GM13976 (cell line): ENCODE measurements around the gene TAPT1.
A peak's percentile ranks its signal among the peaks of the same experiment; 100 is the strongest.

ENCODE experiments used
- DNase-seq: peaks from one replicate; pipeline ENCODE4 v3.0.0; 2012; ENCODE audit warnings: low spot score
- in situ Hi-C: fragments of 300-500 bp; cut with MboI; formaldehyde crosslinking; loops from one replicate; pipeline ENCODE4 v1.12.0; 2022; ENCODE audit warnings: low sequenced_read_pairs, mixed read lengths, inconsistent platforms; ENCODE audit not compliant: unreplicated experiment
- TF ChIP-seq, protein P1 (sequence below): IDR thresholded peaks from 2 replicates; pipeline ENCODE4 v1.5.1; 2012; ENCODE audit warnings: borderline replicate concordance, mild to moderate bottlenecking; ENCODE audit not compliant: insufficient read depth; ENCODE audit errors: extremely low read depth, missing control alignments, control extremely low read depth

TAPT1 gene

DNA sequence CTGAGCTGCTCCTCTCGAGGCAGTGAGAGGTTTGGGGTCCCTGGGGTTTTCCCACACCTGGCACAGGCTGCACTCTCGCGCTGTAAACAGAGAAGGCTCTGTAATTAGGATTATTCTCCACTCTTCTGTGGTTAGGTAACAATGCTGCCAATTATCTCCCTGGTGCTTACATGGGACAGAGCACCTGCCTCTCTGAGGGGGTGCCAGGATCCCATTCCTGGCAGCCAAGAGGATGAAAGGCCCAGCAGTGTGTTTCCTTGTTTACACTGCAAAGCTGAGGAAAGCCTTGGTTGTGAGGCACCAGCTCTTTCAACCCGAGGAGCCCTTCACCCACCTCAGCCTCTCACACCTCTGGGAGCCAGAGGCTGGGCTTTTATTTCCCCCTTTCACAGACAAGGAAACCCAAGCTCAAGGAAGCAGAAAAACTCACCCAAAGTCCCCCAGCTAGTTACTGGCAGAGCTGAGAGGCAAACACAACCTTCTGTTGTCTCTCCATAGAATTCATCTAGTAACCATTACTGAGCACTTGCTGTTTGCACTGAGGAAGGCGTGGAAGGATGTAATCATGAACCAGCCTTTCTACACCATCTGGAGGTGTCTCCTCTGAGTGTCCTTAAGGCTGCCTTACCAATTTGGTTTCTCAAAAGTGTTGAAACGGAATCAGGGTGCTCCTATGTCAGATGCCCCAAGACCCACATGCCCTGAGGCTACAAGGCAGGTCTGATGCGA is 102.8 kb downstream of the TAPT1 start:
- TF ChIP-seq, protein P1, sequence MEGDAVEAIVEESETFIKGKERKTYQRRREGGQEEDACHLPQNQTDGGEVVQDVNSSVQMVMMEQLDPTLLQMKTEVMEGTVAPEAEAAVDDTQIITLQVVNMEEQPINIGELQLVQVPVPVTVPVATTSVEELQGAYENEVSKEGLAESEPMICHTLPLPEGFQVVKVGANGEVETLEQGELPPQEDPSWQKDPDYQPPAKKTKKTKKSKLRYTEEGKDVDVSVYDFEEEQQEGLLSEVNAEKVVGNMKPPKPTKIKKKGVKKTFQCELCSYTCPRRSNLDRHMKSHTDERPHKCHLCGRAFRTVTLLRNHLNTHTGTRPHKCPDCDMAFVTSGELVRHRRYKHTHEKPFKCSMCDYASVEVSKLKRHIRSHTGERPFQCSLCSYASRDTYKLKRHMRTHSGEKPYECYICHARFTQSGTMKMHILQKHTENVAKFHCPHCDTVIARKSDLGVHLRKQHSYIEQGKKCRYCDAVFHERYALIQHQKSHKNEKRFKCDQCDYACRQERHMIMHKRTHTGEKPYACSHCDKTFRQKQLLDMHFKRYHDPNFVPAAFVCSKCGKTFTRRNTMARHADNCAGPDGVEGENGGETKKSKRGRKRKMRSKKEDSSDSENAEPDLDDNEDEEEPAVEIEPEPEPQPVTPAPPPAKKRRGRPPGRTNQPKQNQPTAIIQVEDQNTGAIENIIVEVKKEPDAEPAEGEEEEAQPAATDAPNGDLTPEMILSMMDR: no peak
- no peak for DNase-seq
- in situ Hi-C loops: no loop called here

DNA sequence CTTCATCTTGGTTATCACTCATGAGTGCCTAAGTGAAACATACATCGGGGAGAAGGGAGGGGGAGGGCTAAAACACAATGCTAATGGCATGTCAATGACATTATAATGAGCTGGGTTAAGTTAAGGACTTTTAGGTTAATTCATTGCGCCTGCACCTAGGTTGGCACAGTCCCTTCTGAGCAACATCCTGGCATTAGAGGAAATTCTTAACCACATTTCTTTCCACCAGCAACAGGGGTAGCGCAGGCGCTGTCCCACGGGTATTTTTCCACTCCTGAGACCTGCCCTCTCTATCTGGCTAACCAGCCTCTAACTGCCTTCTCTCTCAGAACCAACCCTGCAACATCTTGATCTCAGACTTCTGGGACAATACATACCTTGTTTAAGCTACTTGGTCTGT is 103.5 kb downstream of the TAPT1 start:
- TF ChIP-seq, protein P1: no peak
- in situ Hi-C loops: no loop called here
- DNase-seq: no peak

DNA sequence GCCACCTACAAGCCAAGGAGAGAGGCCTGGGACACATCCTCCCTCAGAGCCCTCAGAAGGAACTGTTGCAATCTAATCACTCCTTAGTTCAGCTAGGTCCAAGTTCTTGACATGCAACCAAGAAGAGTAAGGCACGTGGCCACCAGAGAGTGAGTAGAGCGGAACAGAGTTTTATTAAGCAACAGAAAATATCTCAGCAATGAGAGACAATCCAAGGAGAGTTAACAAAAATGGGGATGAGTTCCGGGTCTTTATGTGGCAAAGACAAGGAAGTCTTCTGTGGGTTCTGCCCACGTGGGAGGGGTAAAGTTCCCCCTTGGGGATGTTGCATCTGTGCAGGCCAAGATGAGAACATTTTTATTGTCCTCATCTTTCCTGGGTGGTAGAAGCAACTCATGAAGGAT is 104.0 kb downstream of the TAPT1 start:
- no peak for DNase-seq
- TF ChIP-seq, protein P1: no peak
- in situ Hi-C loops: no loop called here

DNA sequence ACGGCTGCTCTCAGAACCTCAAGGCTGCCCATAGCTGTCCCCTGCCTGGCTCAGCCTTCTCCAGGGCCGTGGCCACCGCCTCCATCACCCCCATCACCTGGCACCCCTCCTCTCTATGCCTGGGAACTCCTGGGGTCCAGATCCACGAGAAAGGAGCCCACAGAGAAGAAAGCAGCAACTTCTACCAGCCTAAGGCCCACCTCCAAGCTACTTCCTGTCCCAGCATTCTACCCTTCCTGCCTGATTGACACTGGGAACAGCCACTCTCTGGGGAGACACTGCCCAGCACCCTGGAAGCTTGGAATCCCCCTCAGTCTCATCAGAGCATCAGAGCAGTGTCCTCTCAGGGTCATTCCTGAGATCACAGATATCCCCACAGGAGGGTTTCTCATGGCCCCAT is 105.6 kb downstream of the TAPT1 start:
- DNase-seq: peak; percentile 40
- in situ Hi-C loops: no loop called here
- TF ChIP-seq, protein P1: no peak

DNA sequence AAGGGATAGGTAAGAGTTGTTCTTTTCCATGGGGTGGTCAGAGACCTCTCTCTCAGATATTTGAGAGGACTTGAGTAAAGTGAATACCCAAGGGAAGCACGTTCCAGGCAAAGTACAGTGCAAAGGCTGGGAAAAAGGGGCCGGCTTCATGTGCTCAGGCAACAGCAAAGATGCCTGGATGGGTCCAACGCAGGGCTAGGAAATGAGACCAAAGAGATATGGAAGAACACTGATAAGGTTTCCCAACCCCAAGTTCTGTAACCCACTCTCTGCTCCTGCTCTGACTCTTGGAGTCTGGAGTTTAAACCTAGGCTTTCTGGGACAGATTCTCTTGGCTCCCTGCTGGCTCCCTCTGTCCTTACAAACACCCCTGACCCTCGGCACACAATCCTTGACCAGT is 106.3 kb downstream of the TAPT1 start:
- TF ChIP-seq, protein P1: no peak
- no peak for DNase-seq
- in situ Hi-C loops: no loop called here

GRCh38 chr4:16118090-16118489 is 108.2 kb downstream of the TAPT1 start:
- in situ Hi-C loops: no loop called here

More at GRCh38 chr4:16118090-16118489, 108.2 kb downstream of the TAPT1 start:
- DNase-seq: no peak
- TF ChIP-seq, protein P1: no peak
